Endothelial cell of umbilical vein (primary cell): ENCODE measurements around the gene MYO5B. TPM values are rescaled to one million over a fixed set of nuclear protein-coding genes. Genes with fewer than 3 reads are reported as not detected.

Source experiments
- BruUV-seq: library from RNA; stranded (reverse); fragments of 400-500 nt; replicated peaks from 2 replicates; lab custom pipeline; 2021; lab: Mats Ljungman, UMichigan
- CTCF ChIA-PET: fragments of 300-600, 350-600 bp; sonication (Branson Sonifier 250); formaldehyde crosslinking; loops from one replicate; lab custom pipeline; 2021; ENCODE audit warnings: antibody characterized with exemption, inconsistent platforms; lab: Charles Lee
- POLR2A ChIA-PET: fragments of 300-600, 350-600 bp; sonication (Branson Sonifier 250); formaldehyde crosslinking; loops from one replicate; lab custom pipeline; 2021; ENCODE audit warnings: antibody characterized with exemption, inconsistent platforms; lab: Charles Lee
- DNase-seq: peaks from one replicate; pipeline ENCODE4 v3.0.0-alpha.2; 2011; ENCODE audit warnings: low read depth, low spot score
- FAIRE-seq: peaks from 2 replicates; lab custom pipeline; 2011; peaks lifted over from hg19 to GRCh38; lab: Jason Lieb, UNC
- H2AFZ ChIP-seq: 2 replicates; pipeline ENCODE4 v1.6.0; 2012; ENCODE audit warnings: low read depth, low read length, control low read depth, inconsistent platforms
- H3K27ac ChIP-seq: 2 replicates; pipeline ENCODE4 v1.5.1; 2011; ENCODE audit warnings: low read depth, mild to moderate bottlenecking, control low read depth, low read length, moderate library complexity; ENCODE audit not compliant: insufficient read depth
- H3K27me3 ChIP-seq, 2 experiments: 2 replicates each; pipeline versions ENCODE4 v1.6.0 to v1.6.1; 2011; ENCODE audit warnings: low read length in 2 of 2, mixed read lengths in 1 of 2; ENCODE audit not compliant: control insufficient read depth in 2 of 2, insufficient read depth in 2 of 2
- H3K36me3 ChIP-seq, 2 experiments: 2 replicates in 1 of 2; 3 replicates in 1 of 2; pipeline ENCODE4 v1.5.1; 2011; ENCODE audit warnings: low read length in 2 of 2, mild to moderate bottlenecking in 1 of 2, moderate library complexity in 1 of 2; ENCODE audit not compliant: control insufficient read depth in 2 of 2, insufficient read depth in 2 of 2; ENCODE audit errors: extremely low read depth in 1 of 2
- H3K4me1 ChIP-seq: 3 replicates; pipeline ENCODE4 v1.5.1; 2011; ENCODE audit warnings: mild to moderate bottlenecking, low read length; ENCODE audit not compliant: control insufficient read depth, insufficient read depth; ENCODE audit errors: extremely low read depth
- H3K4me2 ChIP-seq: 2 replicates; pipeline ENCODE4 v1.6.1; 2011; ENCODE audit warnings: low read length, control low read depth, mixed read lengths; ENCODE audit not compliant: insufficient read depth
- H3K4me3 ChIP-seq, 3 experiments: fragments of 200-600 bp in 1 of 3; sonication (generic), shearing (Covaris generic) in 1 of 3; replicated peaks in 1 of 3; 2 replicates each; pipeline ENCODE4 v1.5.1; 2011 to 2016; ENCODE audit warnings: control low read depth in 3 of 3, low read length in 3 of 3, mild to moderate bottlenecking in 2 of 3, inconsistent platforms in 1 of 3, low read depth in 1 of 3, moderate library complexity in 1 of 3; ENCODE audit not compliant: insufficient read depth in 1 of 3
- H3K79me2 ChIP-seq: 2 replicates; pipeline ENCODE4 v1.6.0; 2012; ENCODE audit warnings: low read length, inconsistent platforms; ENCODE audit not compliant: control insufficient read depth, insufficient read depth
- H3K9ac ChIP-seq: replicated peaks from 2 replicates; pipeline ENCODE3; 2011; ENCODE audit warnings: low read length, control low read depth; ENCODE audit not compliant: insufficient read depth; ENCODE audit errors: extremely low read depth
- H3K9me1 ChIP-seq: replicated peaks from 3 replicates; pipeline ENCODE4 v1.6.0; 2011; ENCODE audit warnings: mild to moderate bottlenecking, low read length; ENCODE audit not compliant: control insufficient read depth, insufficient read depth; ENCODE audit errors: extremely low read depth
- H3K9me3 ChIP-seq: replicated peaks from 2 replicates; pipeline ENCODE4 v1.5.1; 2012; ENCODE audit warnings: low read length, inconsistent platforms; ENCODE audit not compliant: control insufficient read depth, insufficient read depth
- H4K20me1 ChIP-seq: replicated peaks from 2 replicates; pipeline ENCODE3; 2011; ENCODE audit warnings: mild to moderate bottlenecking, low read length; ENCODE audit not compliant: control insufficient read depth, insufficient read depth; ENCODE audit errors: extremely low read depth
- EZH2 ChIP-seq: IDR thresholded peaks from 2 replicates; pipeline ENCODE4 v1.6.1; 2012; ENCODE audit warnings: borderline replicate concordance, low read depth, mild to moderate bottlenecking, moderate library complexity, low read length, inconsistent platforms; ENCODE audit not compliant: severe bottlenecking
- FOS ChIP-seq: IDR thresholded peaks from 2 replicates; pipeline ENCODE4 v1.6.1; 2011; ENCODE audit warnings: mild to moderate bottlenecking, low read length, moderate library complexity, borderline replicate concordance; ENCODE audit not compliant: insufficient read depth
- GATA2 ChIP-seq: IDR thresholded peaks from 2 replicates; pipeline ENCODE4 v1.7.0; 2011; ENCODE audit warnings: low read depth, mild to moderate bottlenecking, moderate library complexity, mixed read lengths, low read length; ENCODE audit not compliant: insufficient read length, insufficient read depth
- JUN ChIP-seq: IDR thresholded peaks from 2 replicates; pipeline ENCODE4 v1.6.1; 2011; ENCODE audit warnings: borderline replicate concordance, low read depth; ENCODE audit not compliant: insufficient read length, insufficient read depth
- MAX ChIP-seq: IDR thresholded peaks from 2 replicates; pipeline ENCODE4 v1.6.1; 2011; ENCODE audit not compliant: insufficient read depth, insufficient read length
- MYC ChIP-seq: IDR thresholded peaks from one replicate; pipeline ENCODE4 v1.6.1; 2011; ENCODE audit warnings: mild to moderate bottlenecking, low read depth, low read length
- POLR2A ChIP-seq: IDR thresholded peaks from 2 replicates; pipeline ENCODE4 v1.6.1; 2012; ENCODE audit warnings: low read depth, mild to moderate bottlenecking, control low read depth, low read length
- POLR2AphosphoS5 ChIP-seq: IDR thresholded peaks from 2 replicates; pipeline ENCODE4 v1.6.1; 2012; ENCODE audit warnings: low read depth, mild to moderate bottlenecking, control low read depth, low read length, moderate library complexity; ENCODE audit not compliant: insufficient read depth
- dilution Hi-C: fragments of 300-500 bp; cut with MboI; formaldehyde crosslinking; loops from one replicate; pipeline ENCODE4 v1.15.0; 2019; ENCODE audit warnings: low sequenced_read_pairs; ENCODE audit not compliant: extremely low pct_ligation_motif_present
- intact Hi-C: fragments of 100-400 bp; cut with micrococcal nuclease; formaldehyde crosslinking; loops from one replicate; pipeline ENCODE4 v1.10.0; 2022
- polyA plus RNA-seq, 4 experiments: library from polyadenylated mRNA; depleted of rRNA in 3 of 4; stranded (reverse) in 3 of 4; unstranded in 1 of 4; fragments of >200 nt; gene quantifications; 2 replicates each; pipeline versions ENCODE4 v1.2.1 to v1.2.3, GENCODE V29; 2011 to 2012; ENCODE audit warnings: missing spikeins in 1 of 4
- total RNA-seq: library from RNA; stranded (reverse); gene quantifications from 2 replicates; pipeline ENCODE4 v1.2.3, GENCODE V29; 2021

The MYO5B gene
- total and polyA plus RNA-seq, 2 donors (not counting 3 experiments of a cell fraction or from before 2014, with no cell fraction given), result 0.54 to 1.1 TPM

DNA sequence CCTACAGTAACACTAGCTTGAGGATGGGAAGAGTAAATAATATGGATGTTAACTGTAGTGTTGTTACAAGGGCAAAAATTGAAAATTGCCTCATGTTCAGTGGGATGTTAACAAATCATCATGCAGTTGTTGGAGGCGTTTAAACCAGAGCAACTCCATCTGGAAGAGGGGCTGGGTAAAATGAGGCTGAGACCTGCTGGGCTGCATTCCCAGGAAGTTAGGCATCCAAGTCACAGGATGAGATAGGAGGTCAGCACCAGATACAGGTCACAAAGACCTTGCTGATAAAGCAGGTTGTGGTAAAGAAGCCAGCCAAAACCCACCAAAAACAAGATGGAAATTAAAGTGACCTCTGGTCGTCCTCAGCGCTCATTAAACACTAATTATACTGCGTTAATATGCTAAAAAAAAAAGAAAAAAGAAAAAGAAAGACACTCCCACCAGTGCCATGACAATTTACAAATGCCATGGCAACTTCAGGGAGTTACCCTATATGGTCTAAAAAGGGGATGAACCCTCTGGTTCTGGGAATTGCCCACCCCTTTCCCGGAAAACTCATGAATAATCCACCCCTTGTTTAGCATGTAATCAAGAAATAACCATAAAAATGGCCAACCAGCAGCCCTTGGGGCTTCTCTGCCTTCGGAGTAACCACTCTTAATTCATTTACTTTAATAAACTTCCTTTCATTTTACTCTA, 101.4 kb downstream of the MYO5B start:
- Histone ChIP-seq H3K27ac (no peak overlapping the region), H3K9me1 (no peaks in the 10 kb centered on the region), H3K4me2 (no peak overlapping the region), H3K9ac (no peak overlapping the region), H4K20me1 (no peaks in the 10 kb centered on the region), H2AFZ (no peak overlapping the region), H3K27me3 (no peaks in the 10 kb centered on the region), H3K79me2 (no peaks in the 10 kb centered on the region), H3K9me3 (no peaks in the 10 kb centered on the region), H3K4me1 (no peaks in the 10 kb centered on the region), H3K4me3 (no peak overlapping the region), H3K36me3 (no peaks in the 10 kb centered on the region)
- ChIA-PET CTCF (no interaction called here), POLR2A (no interaction called here)
- no peak for DNase-seq
- dilution Hi-C loops (no loop called here), intact Hi-C loops (no loop called here)
- TF ChIP-seq FOS (no peak), POLR2A (no peak), GATA2 (no peak), EZH2 (no peak), POLR2AphosphoS5 (no peak), JUN (no peak), MYC (no peak), MAX (no peak)
- no TSS peak for BruUV-seq
- no peak for FAIRE-seq
